ENCODE data around the gene ANKRD13A. TPM values are rescaled to one million over a fixed set of nuclear protein-coding genes. Genes with fewer than 3 reads are reported as not detected.
A peak's percentile ranks its signal among the peaks of the same experiment; 100 is the strongest.

Gene ANKRD13A
- total and polyA plus RNA-seq, 2 donors (not counting 1 experiment from before 2014, with no cell fraction given): 150 to 185 TPM

DNA sequence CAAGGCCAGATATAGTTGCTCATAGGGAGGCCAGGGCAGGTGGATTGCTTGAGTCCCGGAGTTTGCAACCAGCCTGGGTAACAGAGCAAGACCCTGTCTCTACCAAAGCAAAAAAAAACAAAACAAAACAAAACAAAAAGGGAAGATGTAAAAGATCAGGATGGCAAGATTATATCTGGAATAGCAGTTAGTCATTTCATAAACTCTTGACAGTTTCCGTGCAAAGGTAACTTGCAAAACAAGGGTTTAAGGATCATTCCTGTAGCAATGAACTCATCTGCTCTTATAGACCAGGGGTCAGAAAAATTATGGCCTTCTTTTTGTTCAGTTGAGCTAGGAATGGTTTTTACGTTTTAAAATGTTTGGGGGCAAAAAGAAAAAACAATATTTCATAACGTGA, 32.7 kb upstream of the ANKRD13A start:
- Histone ChIP-seq H3K9ac (ENCODE audit: low read length) (no peak overlapping the region), H3K4me2 (replicated peaks; ENCODE audit: low read depth, low read length, poor library complexity, severe bottlenecking) (no peak overlapping the region), H4K20me1 (ENCODE audit: control insufficient read depth, insufficient read depth, low read length, poor library complexity, severe bottlenecking) (peaks cover 14% of the 10 kb centered on the region), H3K4me1 (ENCODE audit: control insufficient read depth in 2 of 2, insufficient read depth in 2 of 2, low read length in 2 of 2) (no peaks in the 10 kb centered on the region), H3K27me3 (replicated peaks in 1 of 4; ENCODE audit: control extremely low read depth in 1 of 4, control insufficient read depth in 3 of 4, insufficient read depth in 4 of 4, low read length in 3 of 4) (no peaks in the 10 kb centered on the region), H3K4me3 (ENCODE audit: control extremely low read depth in 1 of 5, extremely low read depth in 1 of 5, insufficient read depth in 1 of 5, low read depth in 2 of 5, low read length in 4 of 5) (no peak overlapping the region), H3K9me3 (ENCODE audit: control extremely low read depth in 1 of 3, control insufficient read depth in 2 of 3, insufficient read depth in 1 of 3, low read length in 2 of 3) (no peaks in the 10 kb centered on the region), H2AFZ (ENCODE audit: insufficient read depth, low read depth, low read length, poor library complexity, severe bottlenecking) (no peak overlapping the region), H3K79me2 (ENCODE audit: control insufficient read depth, insufficient read depth, low read length) (peaks cover 61% of the 10 kb centered on the region), H3K27ac (ENCODE audit: low read length in 2 of 2) (peak overlapping the region in 1 of 2 donors; percentile 18), H3K36me3 (replicated peaks in 1 of 2; ENCODE audit: control extremely low read depth in 1 of 2, control insufficient read depth in 1 of 2, extremely low read depth in 1 of 2, insufficient read depth in 2 of 2, low read length in 1 of 2) (peaks cover 0 to 89% of the 10 kb centered on the region in 2 experiments)
- Mint-ChIP-seq H3K27me3 (no peaks in the 10 kb centered on the region), H3K4me1 (peaks cover 4% of the 10 kb centered on the region), H3K4me3 (no peak overlapping the region), H3K27ac (peak overlapping the region; percentile 56), H3K9me3 (ENCODE audit: insufficient read depth) (no peaks in the 10 kb centered on the region)
- CTCF ChIA-PET: no interaction called here
- no peak for ATAC-seq (ENCODE audit: low read depth)
- no peak for TF ChIP-seq EZH2 (IDR thresholded peaks at IDR 0.05; ENCODE audit: borderline replicate concordance, insufficient read depth, low read depth, low read length, poor library complexity, severe bottlenecking)
- TF ChIP-seq, protein P1, sequence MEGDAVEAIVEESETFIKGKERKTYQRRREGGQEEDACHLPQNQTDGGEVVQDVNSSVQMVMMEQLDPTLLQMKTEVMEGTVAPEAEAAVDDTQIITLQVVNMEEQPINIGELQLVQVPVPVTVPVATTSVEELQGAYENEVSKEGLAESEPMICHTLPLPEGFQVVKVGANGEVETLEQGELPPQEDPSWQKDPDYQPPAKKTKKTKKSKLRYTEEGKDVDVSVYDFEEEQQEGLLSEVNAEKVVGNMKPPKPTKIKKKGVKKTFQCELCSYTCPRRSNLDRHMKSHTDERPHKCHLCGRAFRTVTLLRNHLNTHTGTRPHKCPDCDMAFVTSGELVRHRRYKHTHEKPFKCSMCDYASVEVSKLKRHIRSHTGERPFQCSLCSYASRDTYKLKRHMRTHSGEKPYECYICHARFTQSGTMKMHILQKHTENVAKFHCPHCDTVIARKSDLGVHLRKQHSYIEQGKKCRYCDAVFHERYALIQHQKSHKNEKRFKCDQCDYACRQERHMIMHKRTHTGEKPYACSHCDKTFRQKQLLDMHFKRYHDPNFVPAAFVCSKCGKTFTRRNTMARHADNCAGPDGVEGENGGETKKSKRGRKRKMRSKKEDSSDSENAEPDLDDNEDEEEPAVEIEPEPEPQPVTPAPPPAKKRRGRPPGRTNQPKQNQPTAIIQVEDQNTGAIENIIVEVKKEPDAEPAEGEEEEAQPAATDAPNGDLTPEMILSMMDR (IDR thresholded peaks at IDR 0.05): no peak
- WGBS (ENCODE audit: insufficient coverage): 100% methylated on average over 1 of the region's 4 CpGs
- POLR2A ChIA-PET: no interaction called here
- no peak for DNase-seq
- intact Hi-C loops (cut with micrococcal nuclease): no loop called here

DNA sequence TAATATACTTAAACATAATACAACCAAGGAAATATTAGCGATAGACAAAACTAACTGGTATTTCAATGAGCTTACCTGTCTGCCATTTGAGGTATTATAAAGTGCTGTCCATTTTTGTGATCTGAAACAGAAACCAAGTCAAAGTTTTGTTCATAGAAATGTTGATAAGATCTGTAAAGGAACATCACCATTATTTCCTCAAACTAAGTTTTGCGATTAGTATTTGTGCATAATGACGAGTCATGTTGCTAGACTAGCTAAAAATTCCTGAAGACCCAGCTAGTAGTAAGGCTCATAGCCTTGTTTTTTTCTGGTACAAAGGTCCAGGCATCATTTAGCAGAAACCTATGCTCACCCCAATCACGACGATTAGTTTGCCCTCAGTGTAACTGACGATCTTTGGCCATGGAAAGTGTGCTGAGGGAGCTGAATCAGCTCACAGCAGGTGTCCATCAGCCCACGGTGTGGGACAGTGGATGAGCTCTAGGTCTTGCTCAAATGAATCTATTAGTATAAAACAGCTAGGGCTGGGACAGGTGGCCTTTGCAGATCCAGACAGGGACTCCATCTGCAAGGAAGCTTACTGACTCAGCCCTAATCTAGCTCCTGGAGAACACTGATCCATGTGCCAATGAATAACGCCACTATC, 31.7 kb upstream of the ANKRD13A start:
- Histone ChIP-seq H4K20me1 (ENCODE audit: control insufficient read depth, insufficient read depth, low read length, poor library complexity, severe bottlenecking) (peaks cover 7% of the 10 kb centered on the region), H3K9ac (ENCODE audit: low read length) (no peak overlapping the region), H3K9me3 (ENCODE audit: control extremely low read depth in 1 of 3, control insufficient read depth in 2 of 3, insufficient read depth in 1 of 3, low read length in 2 of 3) (no peaks in the 10 kb centered on the region), H2AFZ (ENCODE audit: insufficient read depth, low read depth, low read length, poor library complexity, severe bottlenecking) (no peak overlapping the region), H3K36me3 (replicated peaks in 1 of 2; ENCODE audit: control extremely low read depth in 1 of 2, control insufficient read depth in 1 of 2, extremely low read depth in 1 of 2, insufficient read depth in 2 of 2, low read length in 1 of 2) (peaks cover 0 to 87% of the 10 kb centered on the region in 2 experiments), H3K79me2 (ENCODE audit: control insufficient read depth, insufficient read depth, low read length) (peaks cover 54% of the 10 kb centered on the region), H3K27ac (ENCODE audit: low read length in 2 of 2) (peak overlapping the region in 1 of 2 donors; percentile 57), H3K4me3 (ENCODE audit: control extremely low read depth in 1 of 5, extremely low read depth in 1 of 5, insufficient read depth in 1 of 5, low read depth in 2 of 5, low read length in 4 of 5) (no peak overlapping the region), H3K27me3 (replicated peaks in 1 of 4; ENCODE audit: control extremely low read depth in 1 of 4, control insufficient read depth in 3 of 4, insufficient read depth in 4 of 4, low read length in 3 of 4) (no peaks in the 10 kb centered on the region), H3K4me2 (replicated peaks; ENCODE audit: low read depth, low read length, poor library complexity, severe bottlenecking) (no peak overlapping the region), H3K4me1 (ENCODE audit: control insufficient read depth in 2 of 2, insufficient read depth in 2 of 2, low read length in 2 of 2) (no peaks in the 10 kb centered on the region)
- Mint-ChIP-seq H3K27ac (peak overlapping the region; percentile 56), H3K4me3 (no peak overlapping the region), H3K9me3 (ENCODE audit: insufficient read depth) (no peaks in the 10 kb centered on the region), H3K4me1 (peaks cover 4% of the 10 kb centered on the region), H3K27me3 (no peaks in the 10 kb centered on the region)
- intact Hi-C loops (cut with micrococcal nuclease): no loop called here
- DNase-seq (no peak), ATAC-seq (ENCODE audit: low read depth) (no peak)
- ChIA-PET CTCF (interaction anchor here (0.6 kb wide), 1 partner anchor 75 kb away, joined by 3 read pairs; no protein-coding TSS in a partner anchor), POLR2A (no interaction called here)
- WGBS (ENCODE audit: insufficient coverage): 80% methylated on average over 5 of the region's 8 CpGs
- TF ChIP-seq EZH2 (IDR thresholded peaks at IDR 0.05; ENCODE audit: borderline replicate concordance, insufficient read depth, low read depth, low read length, poor library complexity, severe bottlenecking): no peak
- TF ChIP-seq, protein P1 (IDR thresholded peaks at IDR 0.05): no peak
